SU-DHL-6 (cell line): ENCODE data around the gene IL32.

Experiments
- EZH2phosphoT487 ChIP-seq: fragments of 200-600 bp; sonication (generic), shearing (Covaris generic); conservative IDR thresholded peaks from 2 replicates; pipeline ENCODE4 v1.6.1; 2018; ENCODE audit warnings: mild to moderate bottlenecking, antibody characterized with exemption, low read length, moderate library complexity, mixed read lengths
- TF ChIP-seq, protein P1 (sequence below): fragments of 200-600 bp; sonication (generic); IDR thresholded peaks from one replicate; pipeline ENCODE4 v1.5.1; 2017; ENCODE audit warnings: antibody characterized with exemption, mild to moderate bottlenecking, low read length, moderate library complexity; ENCODE audit not compliant: insufficient read depth, poor library complexity, severe bottlenecking

DNA sequence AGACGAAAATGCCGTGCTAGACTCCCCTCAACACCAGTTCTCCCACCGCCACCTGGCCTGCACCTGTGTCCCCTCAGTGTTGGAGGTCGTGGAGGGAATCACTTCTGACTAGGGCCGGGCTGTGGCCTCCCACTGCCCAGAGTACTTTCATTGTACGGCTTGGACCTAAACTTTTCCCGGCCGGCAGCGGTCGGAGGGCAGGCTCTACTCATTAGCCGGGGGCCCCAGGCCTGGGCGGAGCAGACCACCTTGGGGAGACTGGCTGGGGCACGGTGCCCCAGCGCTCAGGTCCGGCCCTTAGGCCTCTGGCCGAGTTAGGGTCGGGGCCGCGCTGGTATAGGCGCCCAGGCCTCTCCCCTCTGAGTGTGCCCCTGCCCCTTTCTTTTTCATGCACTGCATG, 48.1 kb upstream of the IL32 start:
- TF ChIP-seq, protein P1, sequence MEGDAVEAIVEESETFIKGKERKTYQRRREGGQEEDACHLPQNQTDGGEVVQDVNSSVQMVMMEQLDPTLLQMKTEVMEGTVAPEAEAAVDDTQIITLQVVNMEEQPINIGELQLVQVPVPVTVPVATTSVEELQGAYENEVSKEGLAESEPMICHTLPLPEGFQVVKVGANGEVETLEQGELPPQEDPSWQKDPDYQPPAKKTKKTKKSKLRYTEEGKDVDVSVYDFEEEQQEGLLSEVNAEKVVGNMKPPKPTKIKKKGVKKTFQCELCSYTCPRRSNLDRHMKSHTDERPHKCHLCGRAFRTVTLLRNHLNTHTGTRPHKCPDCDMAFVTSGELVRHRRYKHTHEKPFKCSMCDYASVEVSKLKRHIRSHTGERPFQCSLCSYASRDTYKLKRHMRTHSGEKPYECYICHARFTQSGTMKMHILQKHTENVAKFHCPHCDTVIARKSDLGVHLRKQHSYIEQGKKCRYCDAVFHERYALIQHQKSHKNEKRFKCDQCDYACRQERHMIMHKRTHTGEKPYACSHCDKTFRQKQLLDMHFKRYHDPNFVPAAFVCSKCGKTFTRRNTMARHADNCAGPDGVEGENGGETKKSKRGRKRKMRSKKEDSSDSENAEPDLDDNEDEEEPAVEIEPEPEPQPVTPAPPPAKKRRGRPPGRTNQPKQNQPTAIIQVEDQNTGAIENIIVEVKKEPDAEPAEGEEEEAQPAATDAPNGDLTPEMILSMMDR, result no peak
- no peak for TF ChIP-seq EZH2phosphoT487
